CD4-positive, alpha-beta T cell (primary cell): Measurements from ENCODE around the gene AUTS2. TPM values are rescaled to one million over a fixed set of nuclear protein-coding genes. Genes with fewer than 3 reads are reported as not detected.

Experiments used
- ATAC-seq: fragments of 200-7000 bp; cut with Tn5 transposase; one replicate; pipeline ENCODE4 v1.10.0; 2022; ENCODE audit warnings: mild to moderate bottlenecking; ENCODE audit not compliant: poor library complexity
- CTCF ChIA-PET: fragments of 350-600 bp; sonication (Branson Sonifier 250); formaldehyde crosslinking; loops from one replicate; lab custom pipeline; 2021; ENCODE audit warnings: antibody characterized with exemption, inconsistent platforms; lab: Charles Lee
- POLR2A ChIA-PET: fragments of 350-600 bp; sonication (Branson Sonifier 250); formaldehyde crosslinking; loops from one replicate; lab custom pipeline; 2021; ENCODE audit warnings: antibody characterized with exemption, inconsistent platforms; lab: Charles Lee
- DNase-seq, 14 experiments: peaks; one replicate each; pipeline ENCODE4 v3.0.0-alpha.2; 2013 to 2020; ENCODE audit warnings: mixed read lengths in 2 of 14
- H3K27ac ChIP-seq, 2 donors: one replicate each; pipeline versions ENCODE4 v1.5.1 to v1.7.0; 2013; ENCODE audit warnings: low read length in 2 of 2, low read depth in 1 of 2, mild to moderate bottlenecking in 1 of 2
- H3K27me3 ChIP-seq, 2 experiments: 1 replicate in 1 of 2; 2 replicates in 1 of 2; pipeline versions ENCODE4 v1.6.1 to v1.7.0; 2013; ENCODE audit warnings: low read length in 2 of 2, control low read depth in 1 of 2, mild to moderate bottlenecking in 1 of 2, moderate library complexity in 1 of 2; ENCODE audit not compliant: insufficient read depth in 2 of 2, control insufficient read depth in 1 of 2
- H3K36me3 ChIP-seq: one replicate; pipeline ENCODE4 v1.6.1; 2013; ENCODE audit warnings: low read length, control low read depth; ENCODE audit not compliant: insufficient read depth
- H3K4me1 ChIP-seq: one replicate; pipeline ENCODE4 v1.6.1; 2013; ENCODE audit warnings: low read length, control low read depth; ENCODE audit not compliant: insufficient read depth
- H3K4me3 ChIP-seq: one replicate; pipeline ENCODE4 v1.5.1; 2013; ENCODE audit warnings: mild to moderate bottlenecking, low read length, moderate library complexity
- H3K9me3 ChIP-seq, 2 experiments: 1 replicate in 1 of 2; 2 replicates in 1 of 2; pipeline versions ENCODE4 v1.6.1 to v1.7.0; 2013; ENCODE audit warnings: low read length in 2 of 2, mild to moderate bottlenecking in 2 of 2, control low read depth in 1 of 2, moderate library complexity in 1 of 2; ENCODE audit not compliant: control insufficient read depth in 1 of 2, insufficient read depth in 1 of 2
- H3K27ac Mint-ChIP-seq: one replicate; pipeline ENCODE4 v1.8.0; 2020; ENCODE audit warnings: mixed read lengths
- H3K27me3 Mint-ChIP-seq: one replicate; pipeline ENCODE4 v1.8.0; 2021; ENCODE audit warnings: mixed read lengths
- H3K36me3 Mint-ChIP-seq: one replicate; pipeline ENCODE4 v1.8.0; 2021; ENCODE audit warnings: low read depth, mixed read lengths
- H3K4me1 Mint-ChIP-seq: one replicate; pipeline ENCODE4 v1.8.0; 2021; ENCODE audit warnings: low read depth, mixed read lengths
- H3K4me3 Mint-ChIP-seq: one replicate; pipeline ENCODE4 v1.8.0; 2020; ENCODE audit warnings: mild to moderate bottlenecking, mixed read lengths
- H3K9me3 Mint-ChIP-seq: one replicate; pipeline ENCODE4 v1.8.0; 2020; ENCODE audit warnings: mixed read lengths
- intact Hi-C, 2 experiments: fragments of 100-400 bp; cut with DNase I in 1 of 2; cut with micrococcal nuclease in 1 of 2; formaldehyde crosslinking; loops; one replicate each; pipeline versions ENCODE4 v1.15.1 to v1.9.0; 2023 to 2025; cut with DNase I, micrococcal nuclease
- total RNA-seq, 174 experiments: library from RNA in 2 of 174; stranded (reverse) in 2 of 174; gene quantifications; one replicate each; pipeline ENCODE4 v1.2.3 and lab custom pipeline; 2021 to 2026
- TF ChIP-seq, protein P1 (sequence below): fragments of 200-600 bp; IDR thresholded peaks from one replicate; pipeline ENCODE4 v1.8.0; 2022; ENCODE audit warnings: antibody characterized with exemption, mild to moderate bottlenecking

AUTS2 gene
- total RNA-seq, 2 experiments from 2014 or later, result 43.6 to 47.6 TPM

DNA sequence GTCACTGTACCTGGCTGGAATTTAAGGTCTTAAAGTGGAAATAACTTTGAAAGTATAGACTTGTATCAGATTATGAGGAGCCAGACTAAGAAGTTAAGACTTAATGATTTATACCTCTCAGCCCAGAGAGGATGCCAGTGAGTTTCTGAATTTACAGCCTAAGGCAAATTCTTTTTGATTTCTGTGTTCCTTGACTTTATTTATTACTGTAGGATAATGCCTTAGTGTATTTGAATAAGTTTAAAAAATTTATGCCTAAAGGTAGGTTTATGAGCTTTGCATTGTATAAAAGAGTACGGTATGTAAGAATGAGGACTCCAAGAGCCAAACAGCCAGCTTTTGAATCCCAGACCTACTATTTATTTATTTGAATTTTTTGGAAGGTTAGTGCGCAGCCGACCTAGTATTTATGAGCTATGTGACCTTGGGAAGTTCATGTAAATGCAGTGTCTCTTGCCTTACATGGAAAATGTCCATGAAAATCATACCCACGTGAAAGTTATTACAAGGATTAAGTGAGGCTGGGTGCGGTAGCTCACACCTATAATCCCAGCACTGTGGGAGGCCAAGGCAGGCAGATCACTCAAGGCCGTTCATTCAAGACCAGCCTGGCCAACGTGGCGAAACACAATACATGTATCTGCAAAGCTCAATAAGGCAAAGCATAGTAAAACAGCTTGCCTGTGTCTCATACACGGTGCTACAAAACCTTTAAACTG lies 174.6 kb downstream of the AUTS2 start:
- H3K9me3 Mint-ChIP-seq, result no peaks in the 10 kb centered on the region
- no peaks in the 10 kb centered on the region for H3K36me3 ChIP-seq
- no peak overlapping the region for H3K27ac Mint-ChIP-seq
- no peaks in the 10 kb centered on the region for H3K36me3 Mint-ChIP-seq
- CTCF ChIA-PET, result no interaction called here
- H3K4me1 ChIP-seq, result no peaks in the 10 kb centered on the region
- no peak overlapping the region for H3K27ac ChIP-seq
- no peak overlapping the region for H3K4me3 Mint-ChIP-seq
- no peaks in the 10 kb centered on the region for H3K27me3 Mint-ChIP-seq
- no peaks in the 10 kb centered on the region for H3K9me3 ChIP-seq
- DNase-seq (no peak), ATAC-seq (no peak)
- intact Hi-C loops, result no loop called here
- no peak overlapping the region for H3K4me3 ChIP-seq
- no peaks in the 10 kb centered on the region for H3K27me3 ChIP-seq
- POLR2A ChIA-PET, result no interaction called here
- no peaks in the 10 kb centered on the region for H3K4me1 Mint-ChIP-seq
- TF ChIP-seq, protein P1, sequence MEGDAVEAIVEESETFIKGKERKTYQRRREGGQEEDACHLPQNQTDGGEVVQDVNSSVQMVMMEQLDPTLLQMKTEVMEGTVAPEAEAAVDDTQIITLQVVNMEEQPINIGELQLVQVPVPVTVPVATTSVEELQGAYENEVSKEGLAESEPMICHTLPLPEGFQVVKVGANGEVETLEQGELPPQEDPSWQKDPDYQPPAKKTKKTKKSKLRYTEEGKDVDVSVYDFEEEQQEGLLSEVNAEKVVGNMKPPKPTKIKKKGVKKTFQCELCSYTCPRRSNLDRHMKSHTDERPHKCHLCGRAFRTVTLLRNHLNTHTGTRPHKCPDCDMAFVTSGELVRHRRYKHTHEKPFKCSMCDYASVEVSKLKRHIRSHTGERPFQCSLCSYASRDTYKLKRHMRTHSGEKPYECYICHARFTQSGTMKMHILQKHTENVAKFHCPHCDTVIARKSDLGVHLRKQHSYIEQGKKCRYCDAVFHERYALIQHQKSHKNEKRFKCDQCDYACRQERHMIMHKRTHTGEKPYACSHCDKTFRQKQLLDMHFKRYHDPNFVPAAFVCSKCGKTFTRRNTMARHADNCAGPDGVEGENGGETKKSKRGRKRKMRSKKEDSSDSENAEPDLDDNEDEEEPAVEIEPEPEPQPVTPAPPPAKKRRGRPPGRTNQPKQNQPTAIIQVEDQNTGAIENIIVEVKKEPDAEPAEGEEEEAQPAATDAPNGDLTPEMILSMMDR, result no peak

DNA sequence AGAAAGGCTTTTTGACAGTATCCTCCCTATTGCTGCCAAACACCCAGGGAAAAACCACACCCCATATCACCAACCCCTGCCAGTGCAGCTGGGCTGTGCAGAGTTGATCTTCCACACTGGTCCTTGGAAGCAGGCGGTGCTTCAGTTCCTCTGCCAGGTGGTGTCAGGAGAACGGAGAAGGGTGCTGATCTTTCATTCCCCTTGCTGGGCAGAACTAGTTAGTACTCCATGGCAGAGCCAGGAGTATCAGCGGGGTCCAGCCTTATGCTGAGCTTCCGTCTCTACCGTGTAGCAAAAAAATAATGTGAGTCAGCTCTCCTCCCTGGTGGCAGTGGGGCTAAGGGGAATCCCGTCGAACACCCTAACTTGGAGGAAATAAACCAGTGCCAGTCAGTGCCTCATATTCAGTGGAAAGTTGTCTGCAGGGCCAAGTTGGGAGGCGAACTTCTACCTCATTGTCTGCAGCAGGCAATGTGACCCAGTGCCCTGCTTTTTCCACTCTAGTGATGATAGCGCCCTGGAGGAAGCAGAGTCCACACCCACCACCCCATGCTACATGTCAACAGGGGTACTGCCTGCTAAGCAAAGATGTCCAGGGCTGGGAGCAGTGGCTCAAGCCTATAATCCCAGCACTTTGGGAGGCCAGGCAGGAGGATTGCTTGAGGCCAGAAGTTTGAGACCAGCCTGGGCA lies 175.4 kb downstream of the AUTS2 start:
- Mint-ChIP-seq H3K4me3 (no peak overlapping the region), H3K27ac (no peak overlapping the region), H3K9me3 (no peaks in the 10 kb centered on the region), H3K36me3 (no peaks in the 10 kb centered on the region), H3K27me3 (no peaks in the 10 kb centered on the region), H3K4me1 (no peaks in the 10 kb centered on the region)
- ChIA-PET CTCF (no interaction called here), POLR2A (no interaction called here)
- H3K36me3 ChIP-seq, result no peaks in the 10 kb centered on the region
- H3K4me3 ChIP-seq, result no peak overlapping the region
- DNase-seq (no peak), ATAC-seq (no peak)
- no peak overlapping the region for H3K27ac ChIP-seq
- H3K9me3 ChIP-seq, result no peaks in the 10 kb centered on the region
- intact Hi-C loops, result no loop called here
- H3K27me3 ChIP-seq, result no peaks in the 10 kb centered on the region
- TF ChIP-seq, protein P1, result no peak
- no peaks in the 10 kb centered on the region for H3K4me1 ChIP-seq

DNA sequence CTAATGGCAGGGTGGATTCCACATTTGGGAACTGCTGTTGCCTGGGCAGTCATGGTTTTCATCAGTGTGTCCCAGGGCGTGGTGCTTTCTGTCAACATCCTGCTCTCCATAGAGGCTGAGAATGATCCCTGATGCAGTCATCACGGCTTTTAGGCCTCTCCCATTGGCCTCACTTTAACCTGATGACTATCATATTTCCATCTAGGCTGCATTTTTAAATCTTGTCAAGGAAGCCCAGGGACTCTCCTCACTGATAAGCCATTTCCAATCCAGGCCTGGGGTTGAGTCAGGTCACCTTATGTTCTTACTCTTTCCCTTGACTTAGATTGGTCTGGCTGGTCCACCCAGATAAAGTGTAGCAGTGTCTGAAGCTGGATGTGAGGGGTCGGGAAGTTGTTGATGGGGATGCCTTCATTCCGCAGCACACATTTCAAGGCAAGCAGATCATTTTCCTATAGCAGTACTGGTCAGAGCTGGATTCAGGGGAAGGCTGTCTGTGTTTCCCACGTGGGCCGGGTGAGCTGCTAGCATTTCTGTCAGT lies 177.0 kb downstream of the AUTS2 start:
- TF ChIP-seq, protein P1, result no peak
- H3K4me3 Mint-ChIP-seq, result no peak overlapping the region
- no peaks in the 10 kb centered on the region for H3K4me1 ChIP-seq
- no peaks in the 10 kb centered on the region for H3K27me3 ChIP-seq
- no peaks in the 10 kb centered on the region for H3K36me3 Mint-ChIP-seq
- no peaks in the 10 kb centered on the region for H3K9me3 ChIP-seq
- DNase-seq, result no peak
- no peaks in the 10 kb centered on the region for H3K36me3 ChIP-seq
- no peak overlapping the region for H3K27ac ChIP-seq
- H3K27me3 Mint-ChIP-seq, result no peaks in the 10 kb centered on the region
- ChIA-PET POLR2A (no interaction called here), CTCF (no interaction called here)
- H3K27ac Mint-ChIP-seq, result no peak overlapping the region
- H3K9me3 Mint-ChIP-seq, result no peaks in the 10 kb centered on the region
- no peak for ATAC-seq
- intact Hi-C loops, result no loop called here
- H3K4me1 Mint-ChIP-seq, result no peaks in the 10 kb centered on the region
- H3K4me3 ChIP-seq, result no peak overlapping the region
